ENCODE data around the gene APH1B. TPM values are rescaled to one million over a fixed set of nuclear protein-coding genes. Genes with fewer than 3 reads are reported as not detected.

The APH1B gene
- total and polyA plus RNA-seq, 2 donors (not counting 3 experiments of a cell fraction or from before 2014, with no cell fraction given) = 14.6 to 24.6 TPM

DNA sequence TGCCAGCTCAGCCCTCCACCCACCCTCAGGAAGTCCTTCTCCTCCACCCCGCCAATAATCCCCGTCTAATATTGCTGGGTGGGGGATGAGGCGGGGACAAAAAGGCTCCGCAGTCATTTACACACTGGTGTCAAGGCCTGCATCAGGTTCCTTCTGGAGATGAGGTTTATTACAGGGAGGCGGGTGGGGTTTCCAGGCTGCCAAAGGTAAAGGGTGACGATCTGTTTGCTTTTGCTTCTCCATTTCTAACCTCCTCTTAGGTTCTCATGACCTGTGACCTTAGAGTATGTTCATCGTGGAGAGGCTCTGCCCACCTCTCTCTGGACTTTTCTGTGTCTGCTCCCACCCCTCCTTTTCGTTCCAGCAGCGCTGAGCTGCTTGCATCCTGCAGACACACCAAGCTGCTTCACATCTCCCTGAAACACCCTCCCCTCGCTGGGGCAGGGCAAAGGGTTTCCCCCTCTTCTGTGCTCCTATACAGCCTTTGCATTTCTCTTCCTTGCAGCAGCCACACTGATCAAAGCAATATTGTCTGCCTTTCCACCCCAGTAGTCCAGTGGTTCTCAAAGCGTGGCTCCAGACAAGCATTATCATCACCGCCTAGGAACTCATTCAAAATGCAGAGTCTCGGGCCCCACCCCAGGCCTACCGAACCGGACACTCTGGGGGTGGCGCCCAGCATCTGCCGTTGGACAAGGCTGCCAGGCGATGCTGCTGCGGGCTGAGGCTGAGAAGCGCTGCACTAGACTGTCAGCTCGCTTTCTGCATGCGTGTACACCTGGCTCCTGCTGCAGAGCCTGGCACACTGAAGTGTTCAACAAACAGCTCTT is 77.6 kb downstream of the APH1B start:
- intact Hi-C loops (cut with micrococcal nuclease) (no loop called here), dilution Hi-C loops (cut with MboI; ENCODE audit: extremely low pct_ligation_motif_present, low sequenced_read_pairs) (no loop called here)
- Histone ChIP-seq H3K79me2 (ENCODE audit: control insufficient read depth, insufficient read depth, low read length) (no peaks in the 10 kb centered on the region), H3K9ac (replicated peaks; ENCODE audit: extremely low read depth, insufficient read depth, low read length) (no peak overlapping the region), H3K27ac (ENCODE audit: insufficient read depth, low read depth, low read length) (no peak overlapping the region), H3K4me2 (ENCODE audit: insufficient read depth, low read length) (no peak overlapping the region), H3K27me3 (ENCODE audit: control insufficient read depth in 2 of 2, insufficient read depth in 2 of 2, low read length in 2 of 2) (peaks cover 0 to 4% of the 10 kb centered on the region in 2 experiments), H3K36me3 (ENCODE audit: control insufficient read depth in 2 of 2, extremely low read depth in 1 of 2, insufficient read depth in 2 of 2, low read length in 2 of 2) (no peaks in the 10 kb centered on the region), H3K9me3 (replicated peaks; ENCODE audit: control insufficient read depth, insufficient read depth, low read length) (no peaks in the 10 kb centered on the region), H3K9me1 (replicated peaks; ENCODE audit: control insufficient read depth, extremely low read depth, insufficient read depth, low read length) (no peaks in the 10 kb centered on the region), H3K4me1 (ENCODE audit: control insufficient read depth, extremely low read depth, insufficient read depth, low read length) (peaks cover 3% of the 10 kb centered on the region), H3K4me3 (replicated peaks in 1 of 3; ENCODE audit: insufficient read depth in 1 of 3, low read depth in 1 of 3, low read length in 3 of 3) (no peak overlapping the region), H4K20me1 (replicated peaks; ENCODE audit: control insufficient read depth, extremely low read depth, insufficient read depth, low read length) (no peaks in the 10 kb centered on the region), H2AFZ (ENCODE audit: low read depth, low read length) (no peak overlapping the region)
- BruUV-seq (replicated peaks) = no TSS peak
- FAIRE-seq (no peak), DNase-seq (ENCODE audit: low read depth, low spot score) (no peak)
- ChIA-PET CTCF (interaction anchor here (0.7 to 1.5 kb wide), 3 partner anchors 20 to 48 kb away, joined by 3 read pairs; no protein-coding TSS in a partner anchor), POLR2A (no interaction called here)
- no peak for TF ChIP-seq EZH2 (IDR thresholded peaks at IDR 0.05; ENCODE audit: borderline replicate concordance, low read depth, low read length, severe bottlenecking)
- no peak for TF ChIP-seq POLR2A (IDR thresholded peaks at IDR 0.05; ENCODE audit: low read depth, low read length)
- TF ChIP-seq CTCF (IDR thresholded peaks at IDR 0.05; ENCODE audit: extremely low read depth in 1 of 2, insufficient read depth in 1 of 2, low read depth in 1 of 2, low read length in 2 of 2) = no peak
- no peak for TF ChIP-seq MAX (IDR thresholded peaks at IDR 0.05; ENCODE audit: insufficient read depth, insufficient read length)
- TF ChIP-seq POLR2AphosphoS5 (IDR thresholded peaks at IDR 0.05; ENCODE audit: insufficient read depth, low read depth, low read length) = no peak
